Type B pancreatic cell (in vitro differentiated cells): ENCODE data around the gene DDX31. TPM values are rescaled to one million over a fixed set of nuclear protein-coding genes. Genes with fewer than 3 reads are reported as not detected.

Source experiments
- DNase-seq: peaks from one replicate; pipeline ENCODE4 v3.0.0; 2021; ENCODE audit warnings: mixed read lengths; ENCODE audit not compliant: unreplicated experiment; ENCODE audit errors: extremely low spot score
- H3K27ac Mint-ChIP-seq: 2 replicates; pipeline ENCODE4 v1.8.0; 2021; ENCODE audit warnings: mild to moderate bottlenecking, mixed read lengths
- H3K27me3 Mint-ChIP-seq: 2 replicates; pipeline ENCODE4 v1.8.0; 2021; ENCODE audit warnings: mixed read lengths
- H3K36me3 Mint-ChIP-seq: 2 replicates; pipeline ENCODE4 v1.8.0; 2021; ENCODE audit warnings: mixed read lengths
- H3K4me1 Mint-ChIP-seq: one replicate; pipeline ENCODE4 v1.8.0; 2021; ENCODE audit warnings: mixed read lengths; ENCODE audit not compliant: unreplicated experiment
- H3K4me3 Mint-ChIP-seq: 2 replicates; pipeline ENCODE4 v1.8.0; 2021; ENCODE audit warnings: mild to moderate bottlenecking, mixed read lengths
- H3K9me3 Mint-ChIP-seq: 2 replicates; pipeline ENCODE4 v1.8.0; 2021; ENCODE audit warnings: mixed read lengths
- CTCF ChIP-seq: fragments of 200-600 bp; sonication (generic); conservative IDR thresholded peaks from 2 replicates; pipeline ENCODE4 v1.5.0; 2021; ENCODE audit warnings: antibody characterized with exemption, mild to moderate bottlenecking
- total RNA-seq: library from RNA; stranded (reverse); gene quantifications from 2 replicates; pipeline ENCODE4 v1.2.1, GENCODE V29; 2021; ENCODE audit warnings: low replicate concordance

DDX31 gene
- total RNA-seq, 1 donor from 2014 or later: 19.6 TPM

- TF ChIP-seq CTCF: no peak
- Mint-ChIP-seq H3K9me3 (no peaks in the 10 kb centered on the region), H3K27me3 (peaks cover 74% of the 10 kb centered on the region), H3K4me1 (peaks cover 9% of the 10 kb centered on the region), H3K27ac (no peak overlapping the region), H3K36me3 (peaks cover 10% of the 10 kb centered on the region), H3K4me3 (no peak overlapping the region)
- DNase-seq: no peak
These were observed 79.2 kb downstream of the DDX31 start for GRCh38 chr9:132590318-132591182.

- no peaks in the 10 kb centered on the region for H3K9me3 Mint-ChIP-seq
- TF ChIP-seq CTCF: no peak
- no peak for DNase-seq
- H3K4me1 Mint-ChIP-seq: peaks cover 9% of the 10 kb centered on the region
- no peak overlapping the region for H3K27ac Mint-ChIP-seq
- H3K27me3 Mint-ChIP-seq: peaks cover 80% of the 10 kb centered on the region
- peaks cover 10% of the 10 kb centered on the region for H3K36me3 Mint-ChIP-seq
- H3K4me3 Mint-ChIP-seq: no peak overlapping the region
These were observed 79.8 kb downstream of the DDX31 start for GRCh38 chr9:132590037-132590317.

GRCh38 chr9:132589148-132590036 is 80.4 kb downstream of the DDX31 start:
- Mint-ChIP-seq H3K27me3 (peaks cover 86% of the 10 kb centered on the region), H3K36me3 (peaks cover 10% of the 10 kb centered on the region), H3K4me1 (peaks cover 9% of the 10 kb centered on the region), H3K27ac (no peak overlapping the region), H3K4me3 (no peak overlapping the region), H3K9me3 (no peaks in the 10 kb centered on the region)
- DNase-seq: no peak
- TF ChIP-seq CTCF: no peak

- Mint-ChIP-seq H3K36me3 (peaks cover 9% of the 10 kb centered on the region), H3K9me3 (no peaks in the 10 kb centered on the region), H3K27ac (no peak overlapping the region), H3K4me1 (peaks cover 9% of the 10 kb centered on the region), H3K4me3 (no peak overlapping the region), H3K27me3 (peaks cover 92% of the 10 kb centered on the region)
- TF ChIP-seq CTCF: no peak
- no peak for DNase-seq
These were observed 81.2 kb downstream of the DDX31 start for GRCh38 chr9:132588501-132589147.

GRCh38 chr9:132588098-132588497 is 81.7 kb downstream of the DDX31 start:
- no peak overlapping the region for H3K27ac Mint-ChIP-seq
- DNase-seq: no peak
- H3K4me3 Mint-ChIP-seq: no peak overlapping the region
- peaks cover 9% of the 10 kb centered on the region for H3K4me1 Mint-ChIP-seq
- H3K36me3 Mint-ChIP-seq: peaks cover 4% of the 10 kb centered on the region
- TF ChIP-seq CTCF: no peak
- H3K9me3 Mint-ChIP-seq: no peaks in the 10 kb centered on the region
- peaks cover 92% of the 10 kb centered on the region for H3K27me3 Mint-ChIP-seq
